ENCODE data around the gene RGS6. TPM values are rescaled to one million over a fixed set of nuclear protein-coding genes. Genes with fewer than 3 reads are reported as not detected.

Gene RGS6
- total RNA-seq, 1 experiment from 2014 or later: not detected

- no TSS peak for BruUV-seq (replicated peaks)
- no peak for TF ChIP-seq EZH2 (IDR thresholded peaks at IDR 0.05; ENCODE audit: low read length, unreplicated experiment)
- TF ChIP-seq EZH2phosphoT487 (IDR thresholded peaks at IDR 0.05; ENCODE audit: borderline replicate concordance, low read length): no peak
- no peak for TF ChIP-seq CTCF (conservative IDR thresholded peaks at IDR 0.05; ENCODE audit: low read depth, low read length)
Measured at GRCh38 chr14:72463291-72463866, 531.1 kb downstream of the RGS6 start.

GRCh38 chr14:72464226-72464625 is 532.0 kb downstream of the RGS6 start:
- H3K4me3 ChIP-seq (ENCODE audit: low read length): no peak overlapping the region
- no peaks in the 10 kb centered on the region for H3K36me3 ChIP-seq (ENCODE audit: low read depth, low read length)
- H4K20me1 ChIP-seq (ENCODE audit: low read length): no peaks in the 10 kb centered on the region
- H3K79me2 ChIP-seq (ENCODE audit: low read length): no peaks in the 10 kb centered on the region
- 0 out of 2 replicates have a peak, but pooled peaks cover 9% of the 10 kb centered on the region for H3K9me3 ChIP-seq (ENCODE audit: low read length)
- TF ChIP-seq CTCF (conservative IDR thresholded peaks at IDR 0.05; ENCODE audit: low read depth, low read length) (no peak), EZH2 (IDR thresholded peaks at IDR 0.05; ENCODE audit: low read length, unreplicated experiment) (no peak), EZH2phosphoT487 (IDR thresholded peaks at IDR 0.05; ENCODE audit: borderline replicate concordance, low read length) (no peak)
- CTCF ChIA-PET: no interaction called here
- peaks cover 7% of the 10 kb centered on the region for H3K4me1 ChIP-seq (ENCODE audit: insufficient read depth, low read length)
- H3K27me3 ChIP-seq (ENCODE audit: low read length): peaks cover 10% of the 10 kb centered on the region; the same call in 1 of the 2 replicates
- no peak for DNase-seq
- no peak for ATAC-seq
- H2AFZ ChIP-seq (ENCODE audit: low read length): no peak overlapping the region
- no peaks in the 10 kb centered on the region for H3K9me2 ChIP-seq (replicated peaks; ENCODE audit: low read length)
- H3K9ac ChIP-seq (ENCODE audit: low read length): no peak overlapping the region
- intact Hi-C loops (cut with micrococcal nuclease): no loop called here
- no peaks in the 10 kb centered on the region for H3F3A ChIP-seq (ENCODE audit: low read length, unreplicated experiment)
- POLR2A ChIA-PET (ENCODE audit: unreplicated experiment): no interaction called here
- no peak overlapping the region for H3K27ac ChIP-seq (ENCODE audit: low read length)
- H3K4me2 ChIP-seq (ENCODE audit: low read length): no peak overlapping the region
- no TSS peak for BruUV-seq (replicated peaks)

More at GRCh38 chr14:72463291-72463866, 531.1 kb downstream of the RGS6 start:
- H3K27me3 ChIP-seq (ENCODE audit: low read length): peaks cover 14% of the 10 kb centered on the region; the same call in 1 of the 2 replicates
- no peaks in the 10 kb centered on the region for H3F3A ChIP-seq (ENCODE audit: low read length, unreplicated experiment)
- H3K4me2 ChIP-seq (ENCODE audit: low read length): 0 out of 2 replicates have a peak overlapping the region, but pooled peaks have one; percentile 16
- POLR2A ChIA-PET (ENCODE audit: unreplicated experiment): interaction anchor here (0.7 kb wide), 1 partner anchor 14 kb away, joined by 5 read pairs; no protein-coding TSS in a partner anchor
- no peak overlapping the region for H3K27ac ChIP-seq (ENCODE audit: low read length)
- no peak overlapping the region for H3K9ac ChIP-seq (ENCODE audit: low read length)
- H3K9me3 ChIP-seq (ENCODE audit: low read length): 0 out of 2 replicates have a peak, but pooled peaks cover 9% of the 10 kb centered on the region
- ATAC-seq: peak; percentile 80
- H2AFZ ChIP-seq (ENCODE audit: low read length): no peak overlapping the region
- H3K9me2 ChIP-seq (replicated peaks; ENCODE audit: low read length): no peaks in the 10 kb centered on the region
- no peaks in the 10 kb centered on the region for H3K36me3 ChIP-seq (ENCODE audit: low read depth, low read length)
- peak; percentile 62 for DNase-seq
- H4K20me1 ChIP-seq (ENCODE audit: low read length): no peaks in the 10 kb centered on the region
- peaks cover 7% of the 10 kb centered on the region for H3K4me1 ChIP-seq (ENCODE audit: insufficient read depth, low read length)
- H3K4me3 ChIP-seq (ENCODE audit: low read length): no peak overlapping the region
- no peaks in the 10 kb centered on the region for H3K79me2 ChIP-seq (ENCODE audit: low read length)
- CTCF ChIA-PET: no interaction called here
- intact Hi-C loops (cut with micrococcal nuclease): no loop called here

GRCh38 chr14:72466325-72466724 is 534.1 kb downstream of the RGS6 start:
- ATAC-seq (no peak), DNase-seq (no peak)
- no peak overlapping the region for H3K9ac ChIP-seq (ENCODE audit: low read length)
- H3K4me2 ChIP-seq (ENCODE audit: low read length): no peak overlapping the region
- no peaks in the 10 kb centered on the region for H3K36me3 ChIP-seq (ENCODE audit: low read depth, low read length)
- peaks cover 18% of the 10 kb centered on the region for H3K27me3 ChIP-seq (ENCODE audit: low read length)
- TF ChIP-seq EZH2phosphoT487 (IDR thresholded peaks at IDR 0.05; ENCODE audit: borderline replicate concordance, low read length): no peak
- TF ChIP-seq EZH2 (IDR thresholded peaks at IDR 0.05; ENCODE audit: low read length, unreplicated experiment): no peak
- TF ChIP-seq CTCF (conservative IDR thresholded peaks at IDR 0.05; ENCODE audit: low read depth, low read length): no peak
- H3K4me1 ChIP-seq (ENCODE audit: insufficient read depth, low read length): peaks cover 7% of the 10 kb centered on the region
- H3K27ac ChIP-seq (ENCODE audit: low read length): no peak overlapping the region
- intact Hi-C loops (cut with micrococcal nuclease): no loop called here
- H3K4me3 ChIP-seq (ENCODE audit: low read length): no peak overlapping the region
- no TSS peak for BruUV-seq (replicated peaks)
- 0 out of 2 replicates have a peak, but pooled peaks cover 9% of the 10 kb centered on the region for H3K9me3 ChIP-seq (ENCODE audit: low read length)
- CTCF ChIA-PET: no interaction called here
- no peak overlapping the region for H2AFZ ChIP-seq (ENCODE audit: low read length)
- no peaks in the 10 kb centered on the region for H3K9me2 ChIP-seq (replicated peaks; ENCODE audit: low read length)
- no peaks in the 10 kb centered on the region for H3K79me2 ChIP-seq (ENCODE audit: low read length)
- POLR2A ChIA-PET (ENCODE audit: unreplicated experiment): no interaction called here
- no peaks in the 10 kb centered on the region for H4K20me1 ChIP-seq (ENCODE audit: low read length)
- no peaks in the 10 kb centered on the region for H3F3A ChIP-seq (ENCODE audit: low read length, unreplicated experiment)
